Heart left ventricle (tissue), 16 donors: Measurements from ENCODE around the gene CD36. TPM values are rescaled to one million over a fixed set of nuclear protein-coding genes. Genes with fewer than 3 reads are reported as not detected.
A peak's percentile ranks its signal among the peaks of the same experiment; 100 is the strongest.

ENCODE experiments used
- ATAC-seq, 4 donors: fragments of 200-7000 bp; cut with Tn5 transposase; one replicate each; pipeline ENCODE4 v1.9.1; 2020 to 2022; ENCODE audit warnings: moderate library complexity in 4 of 4, mild to moderate bottlenecking in 3 of 4, moderate number of reproducible peaks in 1 of 4
- DNase-seq, 5 donors: peaks; one replicate each; pipeline ENCODE4 v3.0.0-alpha.2; 2020
- H3K27ac ChIP-seq, 12 donors: fragments of 200-600 bp; sonication (generic) in 4 of 12; one replicate each; pipeline versions ENCODE4 v1.5.0 to v1.8.0; 2016 to 2022; ENCODE audit warnings: mild to moderate bottlenecking in 2 of 12
- H3K27me3 ChIP-seq, 9 donors: fragments of 200-600 bp; sonication (generic) in 2 of 9; one replicate each; pipeline versions ENCODE4 v1.5.1 to v1.8.0; 2016 to 2022; ENCODE audit warnings: mild to moderate bottlenecking in 3 of 9
- H3K36me3 ChIP-seq, 9 donors: fragments of 200-600 bp; sonication (generic) in 2 of 9; one replicate each; pipeline versions ENCODE4 v1.5.0 to v1.8.0; 2018 to 2022; ENCODE audit warnings: mild to moderate bottlenecking in 2 of 9
- H3K4me1 ChIP-seq, 12 donors: fragments of 200-600 bp; sonication (generic) in 4 of 12; one replicate each; pipeline versions ENCODE4 v1.5.0 to v1.8.0; 2016 to 2022; ENCODE audit warnings: mild to moderate bottlenecking in 3 of 12
- H3K4me3 ChIP-seq, 12 donors: fragments of 200-600 bp; sonication (generic) in 4 of 12; one replicate each; pipeline versions ENCODE4 v1.5.0 to v1.8.0; 2017 to 2022; ENCODE audit warnings: mild to moderate bottlenecking in 9 of 12, moderate library complexity in 4 of 12
- H3K9me3 ChIP-seq, 12 donors: fragments of 200-600 bp; sonication (generic) in 4 of 12; one replicate each; pipeline versions ENCODE4 v1.5.0 to v1.8.0; 2016 to 2022; ENCODE audit warnings: mild to moderate bottlenecking in 1 of 12
- CTCF ChIP-seq, 12 donors: fragments of 200-600 bp; sonication (generic) in 4 of 12; IDR thresholded peaks; one replicate each; pipeline versions ENCODE4 v1.5.0 to v1.8.0; 2018 to 2022; ENCODE audit warnings: antibody characterized with exemption in 12 of 12, mild to moderate bottlenecking in 5 of 12
- POLR2A ChIP-seq, 2 donors: fragments of 450-650 bp; IDR thresholded peaks; one replicate each; pipeline ENCODE4 v1.6.1; 2017; ENCODE audit warnings: antibody characterized with exemption in 2 of 2, mild to moderate bottlenecking in 2 of 2, moderate library complexity in 2 of 2
- WGBS, 4 donors: extraction: QIAGEN DNeasy Blood & Tissue Kit in 2 of 4; methylation state at CpG; one replicate each; pipeline versions ENCODE4 v1.1.5 to v1.1.7; 2013 to 2018; 5-methylcytosine and 5-hydroxymethylcytosine counted together
- intact Hi-C, 10 donors: fragments of 100-400 bp; cut with DNase I; formaldehyde crosslinking; loops; one replicate each; pipeline versions ENCODE4 v1.11.1 to v1.14.2; 2022
- polyA plus RNA-seq, 2 donors: library from polyadenylated mRNA; stranded (reverse); fragments of 200-250 nt; gene quantifications; one replicate each; pipeline ENCODE4 v1.2.3, GENCODE V29; 2013
- total RNA-seq, 9 donors: library from RNA; depleted of rRNA in 2 of 9; stranded (reverse); fragments of >200 nt in 2 of 9; fragmentation: NEBNext Ultra II Directional in 3 of 9; extraction: Animal tissue kit (Norgen Biotek cat#: 25700) in 3 of 9; gene quantifications; one replicate each; pipeline versions ENCODE4 v1.1.0 to v1.2.4, GENCODE V29; 2016 to 2023
- donor health status: ischemic (EF 13 %, LVEDD 7.1; RV severe dilation, severe dysfunction).
- donor health status: healthy with polysubstance abuse.
- donor health status: DM: no; HTN: yes; CAD: no.
- donor health status: DM: no; HTN: no; CAD: no.
- donor health status: ischemic (EF 25% LVEDD 6.9; RV normal size, moderate dysfunction).
- donor health status: ischemic (EF 25% LVEDD 5.7; RV mildly dilated, moderate dysfunction).
- donor health status: healthy.
- donor health status: DM: yes; HTN: yes; CAD: no.
- donor health status: ischemic (EF 35%, LVEDD 5.7; RV mildly dilated, moderate dysfunction).
- donor health status: nonischemic (EF 11% LVEDD 7.7; RV severe dilation, severe dysfunction).
- donor health status: DM: yes; HTN: yes; CAD: no.
- donor health status: PGD.
- donor health status: ischemic (EF 29% LVEDD 5.4; RV normal size, mild dysfunction).
- donor health status: nonischemic (EF 23%, LVEDD 6.1; RV moderate dilation, normal function).

The CD36 gene
- total and polyA plus RNA-seq, 11 donors = 289 to 1,960 (median 1,087) TPM

- peak; percentile 67 to 71 (median 69) for ATAC-seq
- intact Hi-C loops = loop anchor here in 5 of 10 donors (2.0 to 5.0 kb wide), 2 partner anchors 253 to 254 kb away; no protein-coding TSS in a partner anchor
- H3K27ac ChIP-seq = peak overlapping the region in 10 of 12 donors; percentile 11 to 65 (median 42)
These were observed 42.9 kb downstream of the CD36 start for GRCh38 chr7:80681272-80681885.

GRCh38 chr7:80682744-80683143 lies 44.3 kb downstream of the CD36 start:
- 82 to 90% (median 86%) methylated on average over 19 of the region's 19 CpGs for WGBS, 4 donors
- DNase-seq (no peak), ATAC-seq (no peak)
- no peaks in the 10 kb centered on the region for H3K27me3 ChIP-seq
- peaks cover 0 to 17% (median 0%) of the 10 kb centered on the region in 12 donors for H3K9me3 ChIP-seq
- H3K36me3 ChIP-seq = peaks cover 0 to 12% (median 0%) of the 10 kb centered on the region in 9 donors
- no peak for TF ChIP-seq POLR2A (IDR thresholded peaks at IDR 0.05)
- TF ChIP-seq CTCF (IDR thresholded peaks at IDR 0.05) = no peak
- H3K4me1 ChIP-seq = peaks cover 0 to 29% (median 10%) of the 10 kb centered on the region in 12 donors
- intact Hi-C loops = loop anchor here in 4 of 10 donors (5.0 kb wide), 1 partner anchor 255 kb away; no protein-coding TSS in a partner anchor
- H3K4me3 ChIP-seq = no peak overlapping the region
- H3K27ac ChIP-seq = no peak overlapping the region

More at GRCh38 chr7:80681272-80681885, 42.9 kb downstream of the CD36 start:
- Histone ChIP-seq H3K4me1 (peaks cover 0 to 29% (median 10%) of the 10 kb centered on the region in 12 donors), H3K4me3 (no peak overlapping the region), H3K9me3 (peaks cover 0 to 17% (median 0%) of the 10 kb centered on the region in 12 donors), H3K27me3 (no peaks in the 10 kb centered on the region), H3K36me3 (peaks cover 0 to 26% (median 13%) of the 10 kb centered on the region in 9 donors)
- DNase-seq = no peak
- TF ChIP-seq CTCF (IDR thresholded peaks at IDR 0.05) (peak; percentile 35 to 64 (median 47)), POLR2A (IDR thresholded peaks at IDR 0.05) (no peak)

- Histone ChIP-seq H3K27ac (no peak overlapping the region), H3K9me3 (peaks cover 0 to 17% (median 2%) of the 10 kb centered on the region in 12 donors), H3K4me1 (peaks cover 0 to 3% (median 0%) of the 10 kb centered on the region in 12 donors), H3K4me3 (no peak overlapping the region), H3K27me3 (no peaks in the 10 kb centered on the region), H3K36me3 (no peaks in the 10 kb centered on the region)
- ATAC-seq (no peak), DNase-seq (no peak)
- WGBS, 4 donors = 85 to 96% (median 91%) methylated on average over 2 of the region's 2 CpGs
- TF ChIP-seq POLR2A (IDR thresholded peaks at IDR 0.05) = no peak
- TF ChIP-seq CTCF (IDR thresholded peaks at IDR 0.05) = no peak
- intact Hi-C loops = no loop called here
These were observed 48.1 kb downstream of the CD36 start for GRCh38 chr7:80686576-80686975.

- H3K9me3 ChIP-seq = peaks cover 0 to 13% (median 2%) of the 10 kb centered on the region in 12 donors
- 19 to 20% (median 19%) methylated on average over 5 of the region's 5 CpGs for WGBS, 4 donors
- no peaks in the 10 kb centered on the region for H3K27me3 ChIP-seq
- peak overlapping the region in 1 of 12 donors; percentile 3 for H3K27ac ChIP-seq
- peak; percentile 58 to 80 (median 72) for TF ChIP-seq CTCF (IDR thresholded peaks at IDR 0.05)
- no peak for TF ChIP-seq POLR2A (IDR thresholded peaks at IDR 0.05)
- ATAC-seq (peak in 3 of 4 donors; percentile 48 to 75 (median 69)), DNase-seq (no peak)
- no peaks in the 10 kb centered on the region for H3K36me3 ChIP-seq
- no peak overlapping the region for H3K4me3 ChIP-seq
- intact Hi-C loops = loop anchor here (2.0 to 10.0 kb wide), 10 partner anchors 218 to 773 kb away; partner anchors contain the start of gene SEMA3C (in 2 of the 10)
- peaks cover 0 to 12% (median 4%) of the 10 kb centered on the region in 12 donors for H3K4me1 ChIP-seq
These were observed 60.7 kb downstream of the CD36 start for GRCh38 chr7:80699045-80699638.
